Urinary bladder (tissue), 4 donors: ENCODE data around the gene ZNF462. TPM values are rescaled to one million over a fixed set of nuclear protein-coding genes. Genes with fewer than 3 reads are reported as not detected.
"Not testable (repeated sequence)": the region's sequence is repeated elsewhere in the genome, so short reads cannot be mapped to it uniquely, and the experiment has no call there.

Source experiments
- DNase-seq: peaks from one replicate; pipeline ENCODE4 v3.0.0-alpha.2; 2015; ENCODE audit errors: extremely low spot score
- H3K27ac ChIP-seq: one replicate; pipeline ENCODE4 v1.5.1; 2013; ENCODE audit warnings: low read depth, mild to moderate bottlenecking, moderate library complexity
- H3K36me3 ChIP-seq: one replicate; pipeline ENCODE4 v1.6.1; 2013; ENCODE audit warnings: mild to moderate bottlenecking, moderate library complexity; ENCODE audit not compliant: insufficient read depth
- H3K4me1 ChIP-seq: one replicate; pipeline ENCODE4 v1.6.1; 2013; ENCODE audit warnings: mild to moderate bottlenecking, moderate library complexity; ENCODE audit not compliant: insufficient read depth
- H3K4me3 ChIP-seq: one replicate; pipeline ENCODE4 v1.5.1; 2013; ENCODE audit warnings: low read depth, low read length
- WGBS: extraction: QIAGEN DNeasy Blood & Tissue Kit; methylation state at CpG from one replicate; pipeline ENCODE4 v1.1.7; 2013; 5-methylcytosine and 5-hydroxymethylcytosine counted together
- polyA plus RNA-seq: library from polyadenylated mRNA; stranded (reverse); fragments of 200-250 nt; gene quantifications from one replicate; pipeline ENCODE4 v1.2.3, GENCODE V29; 2013
- total RNA-seq: library from RNA; depleted of rRNA; stranded (reverse); fragments of >200 nt; gene quantifications from one replicate; pipeline ENCODE4 v1.2.3, GENCODE V29; 2014
- donor health status: healthy with polysubstance abuse.
- donor health status: healthy.

Gene ZNF462
- total and polyA plus RNA-seq, 2 donors, result 4.4 to 40.2 TPM

DNA sequence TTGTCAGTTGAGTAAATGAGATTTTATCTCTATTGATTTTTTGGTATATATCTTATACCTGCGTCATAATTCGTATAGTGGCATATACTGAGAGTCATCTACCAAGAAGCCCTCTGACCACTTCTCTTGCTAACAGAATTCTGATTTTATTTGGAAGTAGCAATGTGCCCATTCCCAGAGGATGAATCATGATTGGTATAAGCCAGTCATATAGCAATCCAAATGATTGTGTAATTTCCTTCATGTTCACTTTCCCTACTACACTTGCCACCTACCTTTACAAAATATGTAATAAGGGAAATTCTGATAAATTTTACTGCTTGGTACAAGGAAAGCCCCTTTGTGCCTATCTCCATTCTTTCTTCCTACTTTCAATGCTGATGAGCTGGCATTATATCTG, 16.1 kb upstream of the ZNF462 start:
- Histone ChIP-seq H3K4me1 (no peaks in the 10 kb centered on the region), H3K27ac (no peak overlapping the region), H3K4me3 (no peak overlapping the region), H3K36me3 (no peaks in the 10 kb centered on the region)
- DNase-seq, result no peak
- 93% methylated on average over 2 of the region's 2 CpGs for WGBS

DNA sequence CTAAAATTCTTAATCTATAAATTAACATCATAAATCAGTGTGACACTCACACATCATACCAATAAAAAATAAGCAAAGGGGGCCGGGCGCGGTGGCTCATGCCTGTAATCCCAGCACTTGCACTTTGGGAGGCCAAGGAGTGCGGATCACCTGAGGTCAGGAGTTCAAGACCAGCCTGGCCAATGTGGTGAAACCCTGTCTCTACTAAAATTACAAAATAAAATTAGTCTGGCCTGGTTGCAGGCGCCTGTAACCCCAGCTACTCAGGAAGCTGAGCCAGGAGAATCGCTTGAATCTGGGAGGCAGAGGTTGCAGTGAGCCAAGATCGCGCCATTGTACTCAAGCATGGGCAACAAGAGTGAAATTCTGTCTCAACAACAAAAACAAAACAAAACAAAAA, 11.3 kb upstream of the ZNF462 start:
- H3K4me1 ChIP-seq, H3K36me3 ChIP-seq, DNase-seq, H3K27ac ChIP-seq, H3K4me3 ChIP-seq: not testable (repeated sequence)
- 94% methylated on average over 8 of the region's 8 CpGs for WGBS

DNA sequence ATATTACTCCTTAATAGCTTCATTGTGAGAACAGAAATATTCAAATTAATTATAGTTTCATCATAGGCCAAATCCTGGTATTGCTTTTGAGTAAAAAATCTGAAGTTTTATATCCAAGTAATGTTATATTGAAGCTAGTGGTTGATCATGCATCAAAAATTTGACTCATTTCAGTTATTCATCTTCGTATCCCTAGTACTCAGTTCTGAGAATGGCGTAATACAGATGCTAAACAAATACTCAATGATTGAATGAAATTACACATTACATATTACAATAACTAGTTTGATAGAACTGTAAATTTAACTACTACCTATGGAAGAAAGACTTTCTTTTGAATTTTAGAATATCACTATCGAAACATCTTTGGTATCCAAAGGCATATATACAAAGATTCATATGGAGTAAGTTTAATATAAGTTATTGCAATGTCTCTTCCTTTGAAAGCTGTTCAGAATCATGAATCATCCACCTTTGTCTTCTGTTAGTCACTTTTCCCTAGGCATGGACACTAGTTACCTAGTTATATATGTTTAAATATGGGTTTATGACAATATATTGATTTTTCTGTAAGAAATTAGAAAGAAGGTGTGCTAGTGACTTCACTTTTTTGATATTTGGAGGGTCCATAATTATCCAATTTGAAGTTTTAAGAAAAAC, 5.0 kb upstream of the ZNF462 start:
- Histone ChIP-seq H3K27ac (no peak overlapping the region), H3K4me1 (no peaks in the 10 kb centered on the region), H3K36me3 (no peaks in the 10 kb centered on the region), H3K4me3 (no peak overlapping the region)
- DNase-seq, result no peak
- 99% methylated on average over 3 of the region's 3 CpGs for WGBS

DNA sequence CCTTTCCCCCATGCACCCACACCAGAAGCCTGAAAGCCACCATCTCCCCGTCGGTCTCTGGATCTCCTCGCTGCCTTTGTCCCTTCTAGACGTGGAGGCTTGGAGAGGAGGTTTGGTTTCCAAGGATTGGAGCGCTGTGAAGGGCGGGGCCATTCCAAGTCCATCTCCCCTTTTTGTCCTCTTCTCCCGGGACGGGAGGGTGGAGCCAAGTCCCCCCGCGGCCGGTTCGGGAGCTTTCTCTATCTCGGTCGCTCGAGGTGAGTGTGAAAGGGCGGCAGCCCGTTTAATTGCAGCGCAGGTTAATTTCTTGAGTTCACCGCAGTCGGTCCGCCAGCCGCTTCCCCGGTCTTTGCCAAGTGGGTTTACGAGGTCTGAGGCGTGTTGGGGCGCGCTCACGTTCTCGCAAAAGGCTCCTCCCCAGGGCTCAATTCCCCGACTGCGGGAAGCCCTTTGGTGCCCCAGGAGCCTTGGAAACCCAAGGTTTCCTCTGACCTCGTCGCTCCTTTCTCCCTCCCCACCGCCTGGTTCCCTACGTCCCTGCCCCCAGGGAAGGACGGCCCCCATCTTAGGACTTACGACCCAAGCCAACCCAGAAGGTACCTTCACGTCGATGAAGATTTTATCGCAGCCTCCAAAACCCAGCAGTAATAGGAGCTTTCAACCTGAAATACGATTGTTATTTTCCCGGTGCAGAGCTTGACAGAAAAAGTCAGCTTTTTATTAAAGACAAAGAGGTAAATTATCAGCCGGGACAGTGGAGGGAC, 2.8 kb upstream of the ZNF462 start:
- H3K36me3 ChIP-seq, result no peaks in the 10 kb centered on the region
- peak overlapping the region; percentile 78 for H3K4me3 ChIP-seq
- no peak for DNase-seq
- no peaks in the 10 kb centered on the region for H3K4me1 ChIP-seq
- H3K27ac ChIP-seq, result no peak overlapping the region
- 2% methylated on average over 43 of the region's 43 CpGs for WGBS

DNA sequence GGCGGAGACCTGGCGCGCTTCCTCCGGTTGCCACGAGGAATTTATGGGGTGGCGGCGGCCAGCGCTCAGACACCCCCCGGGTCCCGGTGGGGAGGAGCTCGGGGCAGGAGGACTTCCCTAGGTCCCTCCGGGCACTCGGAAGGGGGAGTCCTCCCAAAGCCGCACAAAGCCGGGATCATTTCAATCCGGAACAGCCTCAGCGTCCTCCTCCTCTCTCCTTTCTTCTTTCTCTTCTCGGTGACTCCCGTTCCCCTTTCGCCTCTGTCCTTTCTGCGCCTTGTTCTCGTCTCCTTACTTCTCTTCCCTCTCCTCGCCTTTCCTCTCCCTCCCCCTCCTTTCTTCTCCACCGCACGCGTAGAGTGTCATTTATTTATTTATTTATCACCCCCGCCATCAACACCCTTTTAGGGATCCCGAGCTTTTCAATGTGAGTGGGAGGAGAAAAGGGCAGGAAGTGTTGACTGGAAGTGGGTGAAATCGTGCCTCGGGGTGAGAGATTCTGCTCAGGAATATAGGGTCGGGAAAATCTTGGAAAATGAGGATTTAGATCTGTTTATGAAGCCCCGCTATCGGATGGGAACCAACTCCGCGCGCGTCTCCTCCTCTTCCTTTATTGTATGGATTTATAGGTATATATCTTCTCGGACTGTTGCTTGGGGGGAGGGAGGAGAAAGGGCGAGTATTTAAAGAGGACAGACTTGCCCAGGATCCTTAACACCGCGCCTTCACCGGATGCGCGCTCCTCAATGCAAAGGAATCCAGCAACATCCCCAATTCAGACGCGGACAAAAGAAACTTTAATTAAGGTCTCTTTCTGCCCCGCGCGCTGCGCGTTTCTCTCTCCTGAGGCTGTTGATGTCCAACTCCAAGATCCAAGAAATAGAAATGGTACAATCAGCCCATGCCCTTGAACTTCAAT, 2.0 kb upstream of the ZNF462 start:
- Histone ChIP-seq H3K4me3 (peak overlapping the region; percentile 78), H3K27ac (no peak overlapping the region), H3K36me3 (no peaks in the 10 kb centered on the region), H3K4me1 (no peaks in the 10 kb centered on the region)
- under 1% methylated on average over 51 of the region's 51 CpGs for WGBS
- DNase-seq, result no peak

DNA sequence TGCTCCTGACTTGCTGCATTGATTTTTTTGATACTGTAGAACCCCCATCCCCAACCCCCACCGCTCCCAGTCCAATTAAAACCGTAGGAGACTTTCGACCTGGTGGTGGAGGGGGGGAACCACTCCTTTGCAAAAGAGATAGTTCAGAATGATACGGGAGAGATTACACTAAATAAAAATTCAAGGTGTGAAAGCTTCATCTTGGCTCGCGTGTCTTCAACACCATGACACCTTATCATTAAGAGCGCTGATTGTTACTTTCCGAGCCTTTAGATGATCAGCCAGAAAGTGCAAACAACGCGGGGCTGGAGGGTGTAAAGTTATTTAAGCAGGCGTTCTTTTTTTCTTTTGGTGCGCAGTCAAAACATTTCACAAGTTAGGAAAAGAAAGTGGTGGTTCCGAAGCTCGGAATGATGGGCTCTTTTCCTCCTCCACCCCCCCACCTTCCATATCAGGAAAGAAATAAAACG, 1.3 kb upstream of the ZNF462 start:
- no peak for DNase-seq
- Histone ChIP-seq H3K27ac (peak overlapping the region; percentile 40), H3K36me3 (no peaks in the 10 kb centered on the region), H3K4me1 (no peaks in the 10 kb centered on the region), H3K4me3 (peak overlapping the region; percentile 78)
- under 1% methylated on average over 15 of the region's 15 CpGs for WGBS

DNA sequence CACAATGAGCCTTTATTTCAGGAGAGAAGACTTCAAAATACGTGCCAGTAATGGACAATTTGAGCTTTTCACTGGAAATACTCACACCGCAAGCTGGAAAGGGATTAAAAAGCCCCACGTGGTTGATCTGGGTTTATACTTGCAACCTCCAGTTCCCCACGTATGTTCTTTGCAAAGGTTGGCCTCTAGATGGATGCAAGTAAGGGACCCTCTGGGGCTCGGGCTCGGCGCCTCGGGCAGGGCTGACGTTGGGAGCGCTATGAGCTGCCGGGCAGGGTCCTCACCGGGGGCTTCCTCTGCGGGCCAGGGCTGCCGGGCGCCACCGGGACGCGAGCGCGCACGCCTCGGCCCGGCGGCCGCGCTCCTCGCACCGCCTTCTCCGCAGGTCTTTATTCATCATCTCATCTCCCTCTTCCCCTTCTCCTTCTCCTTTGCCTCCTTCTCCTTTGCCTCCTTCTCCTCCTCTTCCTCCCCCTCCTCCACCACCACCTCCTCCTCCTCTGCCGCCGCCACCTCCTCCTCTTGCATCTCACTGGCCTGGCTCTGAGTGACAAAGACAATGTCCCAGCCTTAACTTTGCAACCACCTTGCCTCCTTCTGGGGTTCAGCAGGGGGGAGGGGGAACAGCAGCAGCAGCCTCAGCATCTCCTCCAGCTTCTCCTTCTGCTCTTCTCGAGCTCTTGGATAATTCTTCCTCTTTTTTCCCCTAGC, 701 bp upstream of the ZNF462 start:
- Histone ChIP-seq H3K4me3 (peak overlapping the region; percentile 78), H3K27ac (peak overlapping the region; percentile 40), H3K4me1 (no peaks in the 10 kb centered on the region), H3K36me3 (no peaks in the 10 kb centered on the region)
- under 1% methylated on average over 32 of the region's 32 CpGs for WGBS
- no peak for DNase-seq

DNA sequence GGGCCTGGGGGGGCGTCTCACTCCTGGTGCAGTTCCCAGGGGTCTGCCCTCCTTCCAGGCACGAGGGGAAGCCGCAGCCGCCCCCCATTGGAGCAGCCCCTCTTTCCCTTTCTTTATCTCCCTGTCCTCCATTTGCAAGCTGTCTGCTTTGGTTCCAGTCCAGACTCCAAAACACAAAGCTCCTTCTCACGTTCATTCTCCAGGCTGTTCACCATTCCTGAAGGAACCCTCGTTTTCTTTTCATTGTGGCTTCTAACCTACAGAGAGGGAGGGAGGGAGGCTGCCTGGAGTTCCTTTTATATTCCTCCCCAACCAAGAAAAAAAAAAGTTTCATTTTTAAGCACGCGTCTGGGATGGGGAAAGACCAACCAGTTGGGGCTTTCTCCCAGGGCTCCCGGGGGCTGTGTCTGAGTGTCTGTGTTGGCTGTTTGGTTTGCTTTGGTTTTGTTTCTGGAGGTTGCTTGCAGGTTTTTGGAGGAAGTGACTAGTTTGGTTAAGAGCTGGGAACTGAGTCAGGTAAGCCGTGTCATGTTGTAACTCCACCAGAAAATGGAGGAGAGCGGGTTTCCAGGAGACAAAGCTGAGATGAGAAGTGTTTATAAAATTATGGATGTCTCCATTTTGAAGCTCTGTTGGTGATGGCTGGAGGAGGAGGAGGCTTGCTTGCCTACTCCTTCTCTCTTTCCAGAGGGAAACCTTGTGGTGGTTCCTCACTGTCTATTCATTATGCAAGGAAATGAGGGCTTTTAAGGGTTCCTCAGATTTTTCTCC, 1.6 kb downstream of the ZNF462 start:
- DNase-seq, result no peak
- 8% methylated on average over 11 of the region's 11 CpGs for WGBS
- no peaks in the 10 kb centered on the region for H3K36me3 ChIP-seq
- H3K27ac ChIP-seq, result peak overlapping the region; percentile 85
- H3K4me1 ChIP-seq, result no peaks in the 10 kb centered on the region
- peak overlapping the region; percentile 78 for H3K4me3 ChIP-seq

DNA sequence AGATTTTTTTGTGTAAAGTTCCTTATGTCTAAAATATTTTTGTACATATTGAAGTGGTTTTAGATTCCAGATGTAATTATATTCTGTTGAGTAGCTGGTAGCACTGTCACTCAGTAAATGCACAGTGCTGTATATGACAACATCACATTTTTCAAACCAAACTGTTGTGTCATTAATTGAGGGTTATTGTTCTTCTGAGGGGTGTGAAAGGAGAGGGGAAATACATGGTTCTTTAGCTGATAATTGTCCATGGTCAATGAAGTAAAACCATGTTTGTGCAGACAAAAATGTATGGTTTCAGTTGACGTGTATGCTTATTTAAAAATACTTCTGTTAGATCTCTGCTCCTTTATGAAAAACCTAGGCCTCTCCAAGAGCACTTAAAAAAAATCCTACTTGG, 3.3 kb downstream of the ZNF462 start:
- H3K4me3 ChIP-seq, result no peak overlapping the region
- peaks cover 2% of the 10 kb centered on the region for H3K4me1 ChIP-seq
- 75% methylated on average over 1 of the region's 1 CpG for WGBS
- no peak overlapping the region for H3K27ac ChIP-seq
- H3K36me3 ChIP-seq, result no peaks in the 10 kb centered on the region
- DNase-seq, result no peak

DNA sequence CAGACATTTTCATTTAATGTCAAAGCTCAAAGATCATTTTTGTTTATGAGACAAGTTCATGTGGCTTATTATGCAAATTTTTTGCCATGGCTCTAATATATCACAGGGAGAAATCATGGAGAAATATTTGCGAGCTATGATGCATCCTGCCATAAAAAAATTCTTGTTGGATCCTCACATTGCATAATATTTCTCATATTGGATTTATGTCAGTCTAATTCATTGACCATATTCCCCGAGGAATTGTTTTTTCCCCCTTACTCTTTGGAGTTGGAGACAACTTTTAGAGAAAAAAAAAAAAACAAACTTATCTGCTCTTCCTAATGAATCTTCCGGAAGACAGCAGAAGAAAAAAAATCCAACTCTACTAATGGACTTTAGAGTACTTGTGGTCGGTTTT, 4.3 kb downstream of the ZNF462 start:
- H3K27ac ChIP-seq, result no peak overlapping the region
- 87% methylated on average over 4 of the region's 4 CpGs for WGBS
- H3K36me3 ChIP-seq, result no peaks in the 10 kb centered on the region
- H3K4me1 ChIP-seq, result peaks cover 2% of the 10 kb centered on the region
- DNase-seq, result no peak
- H3K4me3 ChIP-seq, result no peak overlapping the region

DNA sequence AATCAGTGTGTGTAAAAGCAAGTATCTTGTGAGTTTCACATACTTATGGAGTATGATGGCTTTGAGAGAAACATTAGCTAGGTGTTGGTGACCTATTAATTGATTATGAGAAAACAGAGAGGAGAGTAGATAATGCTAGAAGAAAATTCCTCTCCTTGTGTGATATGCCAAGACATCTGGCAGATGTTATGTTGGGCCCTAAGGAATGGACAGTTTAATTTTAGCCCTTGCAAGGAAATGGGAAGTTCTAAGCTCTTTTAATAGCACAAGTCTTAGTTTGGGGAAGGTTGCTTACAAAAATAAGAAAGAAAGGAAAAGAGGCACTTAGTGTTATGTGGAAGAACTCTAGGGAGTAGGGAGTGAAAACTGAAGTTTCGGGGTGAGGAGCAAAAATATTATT, 5.1 kb downstream of the ZNF462 start:
- DNase-seq, result no peak
- 70% methylated on average over 1 of the region's 1 CpG for WGBS
- Histone ChIP-seq H3K4me3 (no peak overlapping the region), H3K27ac (no peak overlapping the region), H3K4me1 (peaks cover 2% of the 10 kb centered on the region), H3K36me3 (no peaks in the 10 kb centered on the region)

DNA sequence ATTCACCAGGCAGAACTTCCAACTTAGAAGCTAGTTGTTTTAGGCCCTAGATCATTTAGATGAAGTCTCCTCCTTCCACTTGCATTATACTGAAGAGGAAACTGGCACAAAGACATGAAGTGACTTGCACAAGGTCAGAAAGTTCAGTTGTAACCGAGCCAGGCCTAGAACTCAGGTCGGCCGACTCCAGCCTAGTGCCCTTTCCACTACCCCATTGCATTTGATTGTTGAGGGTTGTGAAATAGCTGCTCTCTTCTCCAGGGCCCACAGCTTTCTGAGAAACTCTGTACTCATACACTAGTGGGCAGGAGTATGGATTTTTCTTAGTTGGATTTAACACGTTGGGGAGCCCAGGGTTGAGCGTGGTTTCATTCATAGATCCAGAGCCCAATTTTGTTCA, 5.6 kb downstream of the ZNF462 start:
- WGBS, result 57% methylated on average over 5 of the region's 5 CpGs
- Histone ChIP-seq H3K4me1 (peaks cover 2% of the 10 kb centered on the region), H3K36me3 (no peaks in the 10 kb centered on the region), H3K4me3 (no peak overlapping the region), H3K27ac (no peak overlapping the region)
- DNase-seq, result no peak
